Pancreas (tissue), 10 donors: Measurements from ENCODE around the gene SLC13A1. TPM values are rescaled to one million over a fixed set of nuclear protein-coding genes. Genes with fewer than 3 reads are reported as not detected.

Source experiments
- ATAC-seq, 4 donors: fragments of 200-7000 bp; cut with Tn5 transposase; one replicate each; pipeline versions ENCODE4 v1.8.0 to v1.9.1; 2020; ENCODE audit warnings: mild to moderate bottlenecking in 4 of 4, moderate library complexity in 4 of 4
- DNase-seq, 6 donors: peaks; one replicate each; pipeline ENCODE4 v3.0.0-alpha.2; 2020
- FAIRE-seq: peaks from 2 replicates; lab custom pipeline; 2012; peaks lifted over from hg19 to GRCh38; lab: Jason Lieb, UNC
- H3K27ac ChIP-seq, 4 donors: fragments of 200-600 bp; sonication (generic); 1 replicate in 3 of 4; 2 replicates in 1 of 4; pipeline versions ENCODE4 v1.5.0 to v1.8.0; 2020
- H3K27me3 ChIP-seq, 4 donors: fragments of 200-600 bp; one replicate each; pipeline ENCODE4 v1.8.0; 2021
- H3K36me3 ChIP-seq, 3 donors: fragments of 200-600 bp; sonication (generic) in 1 of 3; one replicate each; pipeline versions ENCODE4 v1.5.0 to v1.8.0; 2020 to 2021
- H3K4me1 ChIP-seq, 3 donors: fragments of 200-600 bp; one replicate each; pipeline ENCODE4 v1.8.0; 2021
- H3K4me3 ChIP-seq, 4 donors: fragments of 200-600 bp; sonication (generic) in 2 of 4; one replicate each; pipeline versions ENCODE4 v1.5.0 to v1.8.0; 2020 to 2021
- H3K9me3 ChIP-seq, 4 donors: fragments of 200-600 bp; one replicate each; pipeline ENCODE4 v1.8.0; 2021
- CTCF ChIP-seq, 4 donors: fragments of 200-600 bp; sonication (generic) in 3 of 4; IDR thresholded peaks; one replicate each; pipeline versions ENCODE4 v1.5.0 to v1.8.0; 2021; ENCODE audit warnings: antibody characterized with exemption in 4 of 4
- WGBS, 2 donors: extraction: QIAGEN DNeasy Blood & Tissue Kit; methylation state at CpG; one replicate each; pipeline ENCODE4 v1.1.7; 2013; 5-methylcytosine and 5-hydroxymethylcytosine counted together
- intact Hi-C, 3 donors: fragments of 100-400 bp; cut with DNase I; formaldehyde crosslinking; loops; one replicate each; pipeline versions ENCODE4 v1.11.1 to v1.14.2; 2022
- polyA plus RNA-seq, 2 donors: library from polyadenylated mRNA; stranded (reverse); fragments of 200-250 nt; gene quantifications; one replicate each; pipeline ENCODE4 v1.2.3, GENCODE V29; 2013
- total RNA-seq, 6 donors: library from RNA; stranded (reverse); fragmentation: NEBNext Ultra II Directional in 4 of 6; extraction: Animal tissue kit (Norgen Biotek cat#: 25700) in 4 of 6; gene quantifications; one replicate each; pipeline versions ENCODE4 v1.2.1 to v1.2.4, GENCODE V29; 2021 to 2023
- donor health status: healthy with polysubstance abuse.
- donor health status: DM: no; HTN: no; CAD: no; lungs with moderate emphysema.
- donor health status: DM: no; HTN: no; CAD: no.
- donor health status: control.
- donor health status: control.
- donor health status: Bipolar disorder and iron deficiency.
- donor health status: DM: yes; HTN: yes; CAD: no.
- donor health status: DM: no; HTN: no; CAD: no.
- donor health status: DM: no; HTN: no; CAD: no.
- donor health status: DM: yes; HTN: yes; CAD: no.

Gene SLC13A1
- total and polyA plus RNA-seq, 8 donors: 0.02 to 0.19 (median 0.09) TPM; not detected in 3

DNA sequence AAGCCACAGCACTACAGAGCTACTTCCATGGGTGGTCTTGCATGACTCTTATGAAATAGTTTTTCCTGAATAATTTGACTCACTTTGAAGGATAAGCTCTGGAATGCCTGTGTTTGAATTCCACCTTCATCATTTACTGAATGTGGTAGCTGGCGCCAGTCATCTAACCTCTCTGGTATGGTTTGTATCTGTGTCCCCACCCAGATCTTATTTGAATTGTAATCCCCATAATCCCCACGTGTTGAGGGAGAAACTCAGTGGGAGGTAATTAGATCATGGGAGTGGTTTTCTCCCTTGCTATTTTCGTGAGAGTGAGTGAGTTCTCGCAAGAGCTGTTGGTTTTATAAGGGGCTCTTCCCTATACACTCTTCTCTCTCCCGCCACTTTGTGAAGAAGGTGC is 11.2 kb upstream of the SLC13A1 start:
- intact Hi-C loops: no loop called here
- FAIRE-seq: no peak
- Histone ChIP-seq H3K9me3 (no peaks in the 10 kb centered on the region), H3K36me3 (no peaks in the 10 kb centered on the region), H3K4me1 (peaks cover 15 to 18% (median 16%) of the 10 kb centered on the region in 3 donors), H3K27ac (peak overlapping the region in 1 of 4 donors; percentile 59), H3K4me3 (no peak overlapping the region), H3K27me3 (no peaks in the 10 kb centered on the region)
- no peak for DNase-seq
- no peak for ATAC-seq
- no peak for TF ChIP-seq CTCF (IDR thresholded peaks at IDR 0.05)
- 84 to 87% methylated on average over 5 of the region's 5 CpGs for WGBS, 2 donors

DNA sequence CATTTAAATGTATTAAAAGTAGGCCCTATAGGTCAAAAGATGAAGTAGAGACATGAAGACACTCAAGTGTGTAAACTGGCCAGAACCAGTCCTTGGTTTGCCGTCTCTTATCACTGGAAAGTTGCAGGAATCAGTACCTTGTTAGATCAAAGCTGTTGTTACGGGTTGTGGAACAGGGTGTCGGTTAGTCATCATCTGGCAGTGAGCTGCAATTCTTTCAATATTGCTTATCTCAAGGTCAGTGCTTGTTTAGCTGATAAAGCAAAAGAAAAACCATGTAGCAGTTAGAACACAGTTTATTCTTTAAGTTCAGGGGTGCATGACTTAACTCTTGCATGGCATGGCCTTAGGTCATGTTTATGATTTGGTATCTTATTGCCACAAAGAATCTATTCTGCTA is 10.0 kb upstream of the SLC13A1 start:
- no peak overlapping the region for H3K4me3 ChIP-seq
- peak overlapping the region in 2 of 4 donors; percentile 59 to 70 for H3K27ac ChIP-seq
- FAIRE-seq: no peak
- H3K9me3 ChIP-seq: no peaks in the 10 kb centered on the region
- H3K4me1 ChIP-seq: peaks cover 15 to 18% (median 16%) of the 10 kb centered on the region in 3 donors
- DNase-seq: peak in 4 of 6 donors; percentile 36 to 81 (median 70)
- no peaks in the 10 kb centered on the region for H3K36me3 ChIP-seq
- intact Hi-C loops: no loop called here
- H3K27me3 ChIP-seq: no peaks in the 10 kb centered on the region
- no peak for TF ChIP-seq CTCF (IDR thresholded peaks at IDR 0.05)
- peak; percentile 95 to 98 (median 96) for ATAC-seq
- WGBS, 2 donors: 13 to 14% methylated on average over 3 of the region's 3 CpGs

GRCh38 chr7:123208793-123209192 is 9.0 kb upstream of the SLC13A1 start:
- no peaks in the 10 kb centered on the region for H3K27me3 ChIP-seq
- H3K36me3 ChIP-seq: no peaks in the 10 kb centered on the region
- TF ChIP-seq CTCF (IDR thresholded peaks at IDR 0.05): peak in 3 of 4 donors; percentile 13 to 17 (median 13)
- ATAC-seq (peak; percentile 76 to 83 (median 79)), FAIRE-seq (no peak), DNase-seq (peak in 1 of 6 donors; percentile 22)
- no peaks in the 10 kb centered on the region for H3K9me3 ChIP-seq
- intact Hi-C loops: no loop called here
- H3K4me1 ChIP-seq: peaks cover 15 to 18% (median 16%) of the 10 kb centered on the region in 3 donors
- 44 to 56% methylated on average over 3 of the region's 3 CpGs for whole genome bisulfite sequencing, 2 donors
- no peak overlapping the region for H3K4me3 ChIP-seq
- H3K27ac ChIP-seq: peak overlapping the region in 2 of 4 donors; percentile 59 to 70

- ATAC-seq (peak in 1 of 4 donors; percentile 22), DNase-seq (no peak), FAIRE-seq (no peak)
- Histone ChIP-seq H3K4me1 (peaks cover 6 to 19% (median 13%) of the 10 kb centered on the region in 3 donors), H3K36me3 (no peaks in the 10 kb centered on the region), H3K4me3 (no peak overlapping the region), H3K27ac (no peak overlapping the region), H3K27me3 (no peaks in the 10 kb centered on the region), H3K9me3 (no peaks in the 10 kb centered on the region)
- intact Hi-C loops: no loop called here
- TF ChIP-seq CTCF (IDR thresholded peaks at IDR 0.05): no peak
- WGBS, 2 donors: 66 to 69% methylated on average over 3 of the region's 3 CpGs
Observed at GRCh38 chr7:123204206-123204835, 4.6 kb upstream of the SLC13A1 start.

GRCh38 chr7:123201901-123202300 is 2.1 kb upstream of the SLC13A1 start:
- no peaks in the 10 kb centered on the region for H3K27me3 ChIP-seq
- FAIRE-seq: no peak
- intact Hi-C loops: no loop called here
- no peaks in the 10 kb centered on the region for H3K9me3 ChIP-seq
- TF ChIP-seq CTCF (IDR thresholded peaks at IDR 0.05): no peak
- no peak for DNase-seq
- H3K36me3 ChIP-seq: no peaks in the 10 kb centered on the region
- no peak for ATAC-seq
- H3K4me1 ChIP-seq: peaks cover 13 to 30% (median 18%) of the 10 kb centered on the region in 3 donors
- H3K4me3 ChIP-seq: no peak overlapping the region
- H3K27ac ChIP-seq: no peak overlapping the region
- 61 to 63% methylated on average over 3 of the region's 3 CpGs for WGBS, 2 donors
